Tibial nerve (tissue), 3 donors: ENCODE results near the gene RAP1GAP2.

Experiments used
- POLR2A ChIP-seq, 2 donors: fragments of 450-650 bp; IDR thresholded peaks; one replicate each; pipeline ENCODE4 v1.6.1; 2017; ENCODE audit warnings: antibody characterized with exemption in 2 of 2, mild to moderate bottlenecking in 2 of 2, moderate library complexity in 2 of 2
- TF ChIP-seq, protein P1 (sequence below), 5 experiments: fragments of 200-600 bp in 3 of 5; fragments of 450-650 bp in 2 of 5; sonication (generic) in 3 of 5; IDR thresholded peaks; one replicate each; pipeline ENCODE4 v1.5.1; 2016 to 2019; ENCODE audit warnings: antibody characterized with exemption in 5 of 5, mild to moderate bottlenecking in 3 of 5, moderate library complexity in 2 of 5

GRCh38 chr17:2965621-2966595 is 169.7 kb downstream of the RAP1GAP2 start:
- no peak for TF ChIP-seq POLR2A (IDR thresholded peaks at IDR 0.05)
- TF ChIP-seq, protein P1, sequence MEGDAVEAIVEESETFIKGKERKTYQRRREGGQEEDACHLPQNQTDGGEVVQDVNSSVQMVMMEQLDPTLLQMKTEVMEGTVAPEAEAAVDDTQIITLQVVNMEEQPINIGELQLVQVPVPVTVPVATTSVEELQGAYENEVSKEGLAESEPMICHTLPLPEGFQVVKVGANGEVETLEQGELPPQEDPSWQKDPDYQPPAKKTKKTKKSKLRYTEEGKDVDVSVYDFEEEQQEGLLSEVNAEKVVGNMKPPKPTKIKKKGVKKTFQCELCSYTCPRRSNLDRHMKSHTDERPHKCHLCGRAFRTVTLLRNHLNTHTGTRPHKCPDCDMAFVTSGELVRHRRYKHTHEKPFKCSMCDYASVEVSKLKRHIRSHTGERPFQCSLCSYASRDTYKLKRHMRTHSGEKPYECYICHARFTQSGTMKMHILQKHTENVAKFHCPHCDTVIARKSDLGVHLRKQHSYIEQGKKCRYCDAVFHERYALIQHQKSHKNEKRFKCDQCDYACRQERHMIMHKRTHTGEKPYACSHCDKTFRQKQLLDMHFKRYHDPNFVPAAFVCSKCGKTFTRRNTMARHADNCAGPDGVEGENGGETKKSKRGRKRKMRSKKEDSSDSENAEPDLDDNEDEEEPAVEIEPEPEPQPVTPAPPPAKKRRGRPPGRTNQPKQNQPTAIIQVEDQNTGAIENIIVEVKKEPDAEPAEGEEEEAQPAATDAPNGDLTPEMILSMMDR (IDR thresholded peaks at IDR 0.05): no peak
